Epithelial cell of alveolus of lung (primary cell): Measurements from ENCODE around the gene TBC1D3D. TPM values are rescaled to one million over a fixed set of nuclear protein-coding genes. Genes with fewer than 3 reads are reported as not detected.

Experiments used
- total RNA-seq: library from RNA; depleted of rRNA; stranded (reverse); fragments of >200 nt; gene quantifications from 2 replicates; pipeline ENCODE4 v1.2.1, GENCODE V29; 2015

TBC1D3D gene
- total RNA-seq = not detected in 2 replicates

DNA sequence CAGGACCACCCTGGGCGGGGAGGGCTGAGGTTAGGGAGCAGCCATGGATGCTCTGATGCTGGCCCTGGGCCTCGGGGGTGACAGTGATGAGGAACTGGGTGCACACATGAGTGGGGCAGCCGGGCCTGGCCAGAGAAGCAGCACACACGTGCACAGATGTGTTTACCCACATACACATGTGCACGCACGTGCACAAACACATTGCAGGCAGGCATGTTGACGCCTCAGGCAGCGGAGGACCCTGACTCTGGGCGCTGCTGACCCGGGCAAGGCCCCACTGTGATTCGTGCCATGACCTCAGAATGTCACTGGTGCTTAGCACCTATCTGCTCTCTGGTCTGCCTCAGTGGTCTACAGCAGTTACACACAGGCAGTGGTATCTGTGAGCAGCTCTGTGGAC lies at the start of gene TBC1D3D:
Gene TBC1D3D, plus strand, starts transcription at position 301 of the 400 bp plus-strand sequence. CDS start 1,585 bp downstream, outside the sequence.

DNA sequence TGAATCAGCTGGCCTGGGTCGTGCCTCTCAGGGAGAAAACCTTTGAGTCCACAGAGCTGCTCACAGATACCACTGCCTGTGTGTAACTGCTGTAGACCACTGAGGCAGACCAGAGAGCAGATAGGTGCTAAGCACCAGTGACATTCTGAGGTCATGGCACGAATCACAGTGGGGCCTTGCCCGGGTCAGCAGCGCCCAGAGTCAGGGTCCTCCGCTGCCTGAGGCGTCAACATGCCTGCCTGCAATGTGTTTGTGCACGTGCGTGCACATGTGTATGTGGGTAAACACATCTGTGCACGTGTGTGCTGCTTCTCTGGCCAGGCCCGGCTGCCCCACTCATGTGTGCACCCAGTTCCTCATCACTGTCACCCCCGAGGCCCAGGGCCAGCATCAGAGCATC lies 14.8 kb upstream of the TBC1D3D start, which contains the start of gene TBC1D3L:
Gene TBC1D3L, minus strand, starts transcription at position 101 of the 400 bp plus-strand sequence. CDS start 1,540 bp downstream, outside the sequence.

Other genes with a start within 250 kb of the TBC1D3D start
- not detected in 2 replicates for gene TBC1D3K, start 79.6 kb upstream of the TBC1D3D start, total RNA-seq
- 1.0 and 6.4 TPM in 2 replicates for gene TBC1D3L, start 14.9 kb upstream of the TBC1D3D start, total RNA-seq
- not detected in 2 replicates for gene TBC1D3C, start 64.7 kb downstream of the TBC1D3D start, total RNA-seq
- not detected in 2 replicates for gene TBC1D3E, start 124.0 kb downstream of the TBC1D3D start, total RNA-seq
- not detected in 2 replicates for gene TBC1D3, start 188.6 kb downstream of the TBC1D3D start, total RNA-seq